GM12891 (cell line): ENCODE data around the gene KRTAP3-2.

ENCODE experiments used
- POLR2A ChIP-seq: IDR thresholded peaks from 2 replicates; pipeline ENCODE4 v1.6.1; 2011; ENCODE audit warnings: low read depth, low read length, control low read depth
- POLR2AphosphoS5 ChIP-seq: IDR thresholded peaks from 2 replicates; pipeline ENCODE4 v1.6.1; 2011; ENCODE audit warnings: low read depth, low read length, control low read depth

DNA sequence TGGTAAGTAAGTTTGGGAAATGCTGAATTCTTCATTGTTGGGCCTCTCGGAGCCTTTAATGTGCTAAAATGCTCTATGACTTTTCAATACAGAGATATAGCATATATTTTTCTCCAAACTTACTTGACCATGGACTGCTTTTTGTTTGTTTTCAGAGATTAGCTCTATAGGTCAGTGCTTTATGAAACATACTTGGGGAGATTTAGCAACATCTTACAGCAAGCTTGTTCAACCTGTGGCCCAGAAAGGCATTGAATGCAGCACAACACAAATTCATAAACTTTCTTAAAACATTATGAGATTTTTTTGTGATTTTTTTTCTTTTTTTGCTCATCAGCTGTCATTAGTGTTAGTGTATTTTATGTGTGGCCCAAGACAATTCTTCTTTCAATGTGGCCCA lies 10.2 kb upstream of the KRTAP3-2 start:
- TF ChIP-seq POLR2A (no peak), POLR2AphosphoS5 (no peak)
